ENCODE data around the gene HS3ST4. TPM values are rescaled to one million over a fixed set of nuclear protein-coding genes. Genes with fewer than 3 reads are reported as not detected.

The HS3ST4 gene
- total RNA-seq, 2 experiments from 2014 or later: not detected

GRCh38 chr16:26158142-26158759, 466.5 kb downstream of the HS3ST4 start:
- no peaks in the 10 kb centered on the region for H3K36me3 Mint-ChIP-seq

GRCh38 chr16:26161461-26162180, 469.9 kb downstream of the HS3ST4 start:
- DNase-seq: no peak
- no peak overlapping the region for H3K4me3 Mint-ChIP-seq
- no peaks in the 10 kb centered on the region for H3K4me1 Mint-ChIP-seq
- no peaks in the 10 kb centered on the region for H3K27me3 Mint-ChIP-seq
- CTCF ChIA-PET: no interaction called here
- H3K9me3 Mint-ChIP-seq (ENCODE audit: low read depth): peaks cover 4% of the 10 kb centered on the region
- ATAC-seq: no peak
- no peaks in the 10 kb centered on the region for H3K36me3 Mint-ChIP-seq
- H3K27ac Mint-ChIP-seq: no peak overlapping the region

More at GRCh38 chr16:26158142-26158759, 466.5 kb downstream of the HS3ST4 start:
- no peaks in the 10 kb centered on the region for H3K4me1 Mint-ChIP-seq
- H3K9me3 Mint-ChIP-seq (ENCODE audit: low read depth): peaks cover 2% of the 10 kb centered on the region
- DNase-seq (no peak), ATAC-seq (no peak)
- no peak overlapping the region for H3K27ac Mint-ChIP-seq
- CTCF ChIA-PET: no interaction called here
- H3K27me3 Mint-ChIP-seq: no peaks in the 10 kb centered on the region
- H3K4me3 Mint-ChIP-seq: no peak overlapping the region

- ATAC-seq (no peak), DNase-seq (no peak)
- CTCF ChIA-PET: no interaction called here
- no peak overlapping the region for H3K27ac Mint-ChIP-seq
- H3K36me3 Mint-ChIP-seq: no peaks in the 10 kb centered on the region
- no peak overlapping the region for H3K4me3 Mint-ChIP-seq
- H3K27me3 Mint-ChIP-seq: no peaks in the 10 kb centered on the region
- H3K4me1 Mint-ChIP-seq: no peaks in the 10 kb centered on the region
- no peaks in the 10 kb centered on the region for H3K9me3 Mint-ChIP-seq (ENCODE audit: low read depth)
These were observed 477.7 kb downstream of the HS3ST4 start for GRCh38 chr16:26169473-26169872.

GRCh38 chr16:26175944-26176343, 484.2 kb downstream of the HS3ST4 start:
- no peak for DNase-seq
- H3K27ac Mint-ChIP-seq: no peak overlapping the region
- H3K4me1 Mint-ChIP-seq: no peaks in the 10 kb centered on the region
- CTCF ChIA-PET: no interaction called here
- no peaks in the 10 kb centered on the region for H3K27me3 Mint-ChIP-seq
- no peak for ATAC-seq
- no peaks in the 10 kb centered on the region for H3K9me3 Mint-ChIP-seq (ENCODE audit: low read depth)
- H3K4me3 Mint-ChIP-seq: no peak overlapping the region
- no peaks in the 10 kb centered on the region for H3K36me3 Mint-ChIP-seq

GRCh38 chr16:26177438-26177837, 485.7 kb downstream of the HS3ST4 start:
- CTCF ChIA-PET: no interaction called here
- Mint-ChIP-seq H3K4me3 (no peak overlapping the region), H3K9me3 (ENCODE audit: low read depth) (no peaks in the 10 kb centered on the region), H3K36me3 (no peaks in the 10 kb centered on the region), H3K4me1 (no peaks in the 10 kb centered on the region), H3K27me3 (no peaks in the 10 kb centered on the region), H3K27ac (no peak overlapping the region)
- ATAC-seq (no peak), DNase-seq (no peak)

GRCh38 chr16:26178298-26178697, 486.5 kb downstream of the HS3ST4 start:
- no peaks in the 10 kb centered on the region for H3K36me3 Mint-ChIP-seq
- DNase-seq (no peak), ATAC-seq (no peak)
- no peaks in the 10 kb centered on the region for H3K9me3 Mint-ChIP-seq (ENCODE audit: low read depth)
- no peaks in the 10 kb centered on the region for H3K4me1 Mint-ChIP-seq
- CTCF ChIA-PET: no interaction called here
- H3K4me3 Mint-ChIP-seq: no peak overlapping the region
- H3K27me3 Mint-ChIP-seq: no peaks in the 10 kb centered on the region
- no peak overlapping the region for H3K27ac Mint-ChIP-seq

- Mint-ChIP-seq H3K27ac (no peak overlapping the region), H3K9me3 (ENCODE audit: low read depth) (no peaks in the 10 kb centered on the region), H3K4me3 (no peak overlapping the region), H3K36me3 (no peaks in the 10 kb centered on the region), H3K4me1 (no peaks in the 10 kb centered on the region), H3K27me3 (no peaks in the 10 kb centered on the region)
- DNase-seq (no peak), ATAC-seq (no peak)
- CTCF ChIA-PET: no interaction called here
These were observed 494.4 kb downstream of the HS3ST4 start for GRCh38 chr16:26186091-26186615.

Small RNA genes lying within 50 kb of the gene (microRNA-seq; reads per million reads assigned to microRNA genes)
- gene MIR548W: not detected
